ENCODE measurements around the gene MPLKIP.
"Not testable (repeated sequence)": the region's sequence is repeated elsewhere in the genome, so short reads cannot be mapped to it uniquely, and the experiment has no call there.

Gene MPLKIP

DNA sequence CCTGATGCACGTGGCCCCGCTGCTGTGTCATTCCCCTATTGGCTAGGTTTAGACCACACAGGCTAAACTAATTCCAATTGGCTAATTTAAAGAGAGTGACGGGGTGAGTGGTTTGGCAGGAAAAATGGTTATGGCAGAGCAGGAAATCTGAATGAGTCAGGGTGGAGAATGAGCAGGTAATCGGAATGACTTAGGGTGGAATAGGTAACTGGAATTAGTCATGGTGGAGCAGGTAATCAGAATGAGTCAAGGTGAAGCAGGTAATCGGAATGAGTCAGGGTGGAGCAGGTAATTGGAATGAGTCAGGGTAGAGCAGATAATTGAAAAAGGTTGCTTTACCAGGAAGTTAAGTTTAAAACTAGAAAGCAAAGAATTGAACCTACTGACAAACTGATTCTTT lies 7.5 kb upstream of the MPLKIP start:
- not testable (repeated sequence) for H2AFZ ChIP-seq (ENCODE audit: low read length); H2BK5ac ChIP-seq (ENCODE audit: low read length); H3K9me3 ChIP-seq (replicated peaks in 1 of 2; ENCODE audit: control insufficient read depth in 2 of 2, insufficient read depth in 1 of 2, low read depth in 1 of 2, low read length in 2 of 2); H3K4ac ChIP-seq (ENCODE audit: low read length); DNase-seq (ENCODE audit: low spot score); H3K9ac ChIP-seq (ENCODE audit: low read depth, low read length, poor library complexity); H3K4me2 ChIP-seq (ENCODE audit: insufficient read depth, low read length, poor library complexity, severe bottlenecking); H3K4me1 ChIP-seq (ENCODE audit: control insufficient read depth in 2 of 2, insufficient read depth in 1 of 2, low read depth in 1 of 2, low read length in 2 of 2); H2AK5ac ChIP-seq (ENCODE audit: low read depth, low read length); H3K27ac ChIP-seq (replicated peaks; ENCODE audit: low read length); H3K79me1 ChIP-seq (ENCODE audit: low read depth, low read length); H2BK15ac ChIP-seq (ENCODE audit: low read length); H4K91ac ChIP-seq (ENCODE audit: low read depth, low read length, poor library complexity); H3K27me3 ChIP-seq (ENCODE audit: control insufficient read depth in 3 of 3, insufficient read depth in 3 of 3, low read depth in 1 of 3, low read length in 3 of 3); H3K36me3 ChIP-seq (replicated peaks in 1 of 2; ENCODE audit: control insufficient read depth in 2 of 2, insufficient read depth in 2 of 2, low read length in 2 of 2); H4K8ac ChIP-seq (ENCODE audit: low read depth, low read length); H3K23ac ChIP-seq (ENCODE audit: low read depth, low read length, poor library complexity); H2BK12ac ChIP-seq (ENCODE audit: low read length); H3K14ac ChIP-seq (ENCODE audit: low read length); H2BK120ac ChIP-seq (ENCODE audit: low read depth, low read length); H3K4me3 ChIP-seq (ENCODE audit: low read length in 2 of 2); H3K18ac ChIP-seq (ENCODE audit: low read length)
- no CpG with 5 or more reads among the region's 5 CpGs for WGBS, 2 donors (ENCODE audit: extremely low coverage in 2 of 2, insufficient read length in 2 of 2, insufficient replicate concordance in 1 of 2)

DNA sequence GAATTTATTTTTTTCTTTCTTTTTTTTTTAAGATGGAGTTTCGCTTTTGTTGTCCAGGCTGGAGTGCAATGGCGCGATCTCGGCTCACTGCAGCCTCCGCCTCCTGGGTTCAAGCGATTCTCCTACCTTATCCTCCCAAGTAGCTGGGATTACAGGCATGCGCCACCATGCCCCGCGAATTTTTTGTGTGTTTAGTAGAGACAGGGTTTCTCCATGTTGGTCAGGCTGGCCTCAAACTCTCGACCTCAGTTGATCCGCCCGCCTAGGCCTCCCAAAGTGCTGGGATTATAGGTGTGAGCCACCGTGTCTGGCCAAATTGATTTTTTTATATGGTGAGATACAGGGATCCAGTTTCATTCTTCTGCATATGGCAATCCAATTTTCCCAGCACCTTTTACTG lies 5.5 kb upstream of the MPLKIP start:
- H2BK12ac ChIP-seq (ENCODE audit: low read length) = not testable (repeated sequence)
- WGBS, 2 donors (ENCODE audit: extremely low coverage in 2 of 2, insufficient read length in 2 of 2, insufficient replicate concordance in 1 of 2) = no CpG with 5 or more reads among the region's 13 CpGs

DNA sequence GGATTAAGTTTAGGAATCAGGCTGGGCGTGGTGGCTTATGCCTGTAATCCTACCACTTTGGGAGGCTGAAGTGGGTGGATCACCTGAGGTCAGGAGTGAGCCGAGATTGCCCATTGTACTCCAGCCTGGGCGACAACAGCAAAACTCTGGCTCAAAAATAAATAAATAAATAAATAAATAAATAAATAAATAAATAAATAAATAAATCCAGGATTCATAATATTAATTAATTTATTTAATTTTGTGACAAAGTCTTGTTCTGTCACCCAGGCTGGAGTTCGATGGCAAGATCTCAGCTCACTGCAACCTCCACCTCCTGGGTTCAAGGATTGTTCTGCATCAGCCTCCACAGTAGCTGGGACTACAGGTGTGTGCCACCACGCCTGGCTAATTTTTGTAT lies 4.6 kb upstream of the MPLKIP start:
- Histone ChIP-seq H3K27ac (replicated peaks; ENCODE audit: low read length) (no peak overlapping the region), H2AK5ac (ENCODE audit: low read depth, low read length) (no peak overlapping the region), H3K23ac (ENCODE audit: low read depth, low read length, poor library complexity) (no peak overlapping the region), H2AFZ (ENCODE audit: low read length) (no peak overlapping the region), H3K4me1 (ENCODE audit: control insufficient read depth in 2 of 2, insufficient read depth in 1 of 2, low read depth in 1 of 2, low read length in 2 of 2) (no peaks in the 10 kb centered on the region), H3K4me2 (ENCODE audit: insufficient read depth, low read length, poor library complexity, severe bottlenecking) (no peak overlapping the region), H2BK12ac (ENCODE audit: low read length) (no peak overlapping the region), H3K4ac (ENCODE audit: low read length) (no peak overlapping the region), H2BK120ac (ENCODE audit: low read depth, low read length) (no peak overlapping the region), H3K9me3 (replicated peaks in 1 of 2; ENCODE audit: control insufficient read depth in 2 of 2, insufficient read depth in 1 of 2, low read depth in 1 of 2, low read length in 2 of 2) (no peaks in the 10 kb centered on the region), H2BK5ac (ENCODE audit: low read length) (no peak overlapping the region), H4K8ac (ENCODE audit: low read depth, low read length) (no peak overlapping the region), H3K14ac (ENCODE audit: low read length) (no peak overlapping the region), H3K79me1 (ENCODE audit: low read depth, low read length) (peaks cover 4% of the 10 kb centered on the region), H3K4me3 (ENCODE audit: low read length in 2 of 2) (no peak overlapping the region), H3K18ac (ENCODE audit: low read length) (no peak overlapping the region), H3K9ac (ENCODE audit: low read depth, low read length, poor library complexity) (no peak overlapping the region), H2BK15ac (ENCODE audit: low read length) (no peak overlapping the region), H4K91ac (ENCODE audit: low read depth, low read length, poor library complexity) (no peak overlapping the region), H3K27me3 (ENCODE audit: control insufficient read depth in 3 of 3, insufficient read depth in 3 of 3, low read depth in 1 of 3, low read length in 3 of 3) (no peaks in the 10 kb centered on the region), H3K36me3 (replicated peaks in 1 of 2; ENCODE audit: control insufficient read depth in 2 of 2, insufficient read depth in 2 of 2, low read length in 2 of 2) (no peaks in the 10 kb centered on the region)
- DNase-seq (ENCODE audit: low spot score) = no peak
- WGBS, 2 donors (ENCODE audit: extremely low coverage in 2 of 2, insufficient read length in 2 of 2, insufficient replicate concordance in 1 of 2) = no CpG with 5 or more reads among the region's 5 CpGs

More for the DNA sequence above, 5.5 kb upstream of the MPLKIP start:
- not testable (repeated sequence) for H2BK15ac ChIP-seq (ENCODE audit: low read length); H3K23ac ChIP-seq (ENCODE audit: low read depth, low read length, poor library complexity); H4K91ac ChIP-seq (ENCODE audit: low read depth, low read length, poor library complexity); H2BK5ac ChIP-seq (ENCODE audit: low read length); H3K4me1 ChIP-seq (ENCODE audit: control insufficient read depth in 2 of 2, insufficient read depth in 1 of 2, low read depth in 1 of 2, low read length in 2 of 2); H3K9me3 ChIP-seq (replicated peaks in 1 of 2; ENCODE audit: control insufficient read depth in 2 of 2, insufficient read depth in 1 of 2, low read depth in 1 of 2, low read length in 2 of 2); H3K4ac ChIP-seq (ENCODE audit: low read length); H3K79me1 ChIP-seq (ENCODE audit: low read depth, low read length); H3K27ac ChIP-seq (replicated peaks; ENCODE audit: low read length); H3K36me3 ChIP-seq (replicated peaks in 1 of 2; ENCODE audit: control insufficient read depth in 2 of 2, insufficient read depth in 2 of 2, low read length in 2 of 2); DNase-seq (ENCODE audit: low spot score); H2BK120ac ChIP-seq (ENCODE audit: low read depth, low read length); H3K18ac ChIP-seq (ENCODE audit: low read length); H3K27me3 ChIP-seq (ENCODE audit: control insufficient read depth in 3 of 3, insufficient read depth in 3 of 3, low read depth in 1 of 3, low read length in 3 of 3); H3K9ac ChIP-seq (ENCODE audit: low read depth, low read length, poor library complexity); H4K8ac ChIP-seq (ENCODE audit: low read depth, low read length); H3K14ac ChIP-seq (ENCODE audit: low read length); H3K4me3 ChIP-seq (ENCODE audit: low read length in 2 of 2); H3K4me2 ChIP-seq (ENCODE audit: insufficient read depth, low read length, poor library complexity, severe bottlenecking); H2AK5ac ChIP-seq (ENCODE audit: low read depth, low read length); H2AFZ ChIP-seq (ENCODE audit: low read length)

DNA sequence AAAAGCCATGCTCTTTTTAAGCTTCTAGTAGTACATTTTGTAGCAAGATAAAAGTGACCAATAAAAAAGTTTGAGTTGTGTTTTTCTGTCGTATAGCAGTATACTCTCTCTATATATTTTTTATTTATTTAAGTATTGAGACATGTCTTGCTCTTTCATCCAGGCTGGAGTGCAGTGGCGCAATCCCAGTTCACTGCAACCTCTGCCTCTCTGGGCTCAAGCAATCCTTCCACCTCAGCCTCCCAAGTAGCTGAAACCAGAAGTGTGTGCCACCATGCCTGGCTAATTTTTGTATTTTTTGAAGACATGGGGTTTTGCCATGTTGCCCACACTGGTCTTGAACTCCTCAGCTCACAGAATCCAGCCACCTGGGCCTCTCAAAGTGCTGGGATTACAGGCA lies 3.1 kb upstream of the MPLKIP start:
- no peaks in the 10 kb centered on the region for H3K9me3 ChIP-seq (replicated peaks in 1 of 2; ENCODE audit: control insufficient read depth in 2 of 2, insufficient read depth in 1 of 2, low read depth in 1 of 2, low read length in 2 of 2)
- WGBS, 2 donors (ENCODE audit: extremely low coverage in 2 of 2, insufficient read length in 2 of 2, insufficient replicate concordance in 1 of 2) = no CpG with 5 or more reads among the region's 2 CpGs
- no peak overlapping the region for H2BK120ac ChIP-seq (ENCODE audit: low read depth, low read length)
- no peak overlapping the region for H3K4ac ChIP-seq (ENCODE audit: low read length)
- H3K4me2 ChIP-seq (ENCODE audit: insufficient read depth, low read length, poor library complexity, severe bottlenecking) = no peak overlapping the region
- H2AK5ac ChIP-seq (ENCODE audit: low read depth, low read length) = no peak overlapping the region
- H2AFZ ChIP-seq (ENCODE audit: low read length) = no peak overlapping the region
- no peak overlapping the region for H4K8ac ChIP-seq (ENCODE audit: low read depth, low read length)
- peaks cover 0 to 5% of the 10 kb centered on the region in 2 donors for H3K36me3 ChIP-seq (replicated peaks in 1 of 2; ENCODE audit: control insufficient read depth in 2 of 2, insufficient read depth in 2 of 2, low read length in 2 of 2)
- no peak overlapping the region for H3K9ac ChIP-seq (ENCODE audit: low read depth, low read length, poor library complexity)
- no peak overlapping the region for H3K23ac ChIP-seq (ENCODE audit: low read depth, low read length, poor library complexity)
- no peak for DNase-seq (ENCODE audit: low spot score)
- H3K79me1 ChIP-seq (ENCODE audit: low read depth, low read length) = peaks cover 4% of the 10 kb centered on the region
- no peak overlapping the region for H4K91ac ChIP-seq (ENCODE audit: low read depth, low read length, poor library complexity)
- H3K18ac ChIP-seq (ENCODE audit: low read length) = no peak overlapping the region
- no peak overlapping the region for H2BK15ac ChIP-seq (ENCODE audit: low read length)
- no peak overlapping the region for H2BK5ac ChIP-seq (ENCODE audit: low read length)
- no peak overlapping the region for H3K27ac ChIP-seq (replicated peaks; ENCODE audit: low read length)
- no peak overlapping the region for H3K4me3 ChIP-seq (ENCODE audit: low read length in 2 of 2)
- no peak overlapping the region for H2BK12ac ChIP-seq (ENCODE audit: low read length)
- H3K14ac ChIP-seq (ENCODE audit: low read length) = no peak overlapping the region
- H3K4me1 ChIP-seq (ENCODE audit: control insufficient read depth in 2 of 2, insufficient read depth in 1 of 2, low read depth in 1 of 2, low read length in 2 of 2) = peaks cover 0 to 1% of the 10 kb centered on the region in 2 donors
- no peaks in the 10 kb centered on the region for H3K27me3 ChIP-seq (ENCODE audit: control insufficient read depth in 3 of 3, insufficient read depth in 3 of 3, low read depth in 1 of 3, low read length in 3 of 3)

Measured in neuronal stem cell (in vitro differentiated cells).